WTC11 (cell line): ENCODE data around the gene ARHGAP26. TPM values are rescaled to one million over a fixed set of nuclear protein-coding genes. Genes with fewer than 3 reads are reported as not detected.
A peak's percentile ranks its signal among the peaks of the same experiment; 100 is the strongest.

Experiments used
- ATAC-seq: fragments of 200-7000 bp; cut with Tn5 transposase; 2 replicates; pipeline ENCODE4 v1.10.0; 2021; ENCODE audit warnings: mild to moderate bottlenecking, moderate library complexity
- CTCF ChIA-PET: fragments of 300-600 bp; sonication (Branson Sonifier 250); formaldehyde crosslinking; loops from one replicate; lab custom pipeline; 2021; ENCODE audit warnings: antibody characterized with exemption; lab: Charles Lee
- POLR2A ChIA-PET: fragments of 350-600 bp; sonication (Branson Sonifier 250); formaldehyde crosslinking; loops from one replicate; lab custom pipeline; 2021; ENCODE audit warnings: antibody characterized with exemption; lab: Charles Lee
- DNase-seq: peaks from one replicate; pipeline ENCODE4 v3.0.0; 2021; ENCODE audit warnings: low spot score
- H3K27ac Mint-ChIP-seq: 2 replicates; pipeline ENCODE4 v1.8.0; 2021; ENCODE audit warnings: mixed read lengths
- H3K27me3 Mint-ChIP-seq: 2 replicates; pipeline ENCODE4 v1.8.0; 2021; ENCODE audit warnings: low read depth, mild to moderate bottlenecking, moderate library complexity, mixed read lengths
- H3K36me3 Mint-ChIP-seq: 2 replicates; pipeline ENCODE4 v1.8.0; 2021; ENCODE audit warnings: mixed read lengths
- H3K4me1 Mint-ChIP-seq: 2 replicates; pipeline ENCODE4 v1.8.0; 2022; ENCODE audit warnings: mixed read lengths
- H3K4me3 Mint-ChIP-seq: 2 replicates; pipeline ENCODE4 v1.8.0; 2021; ENCODE audit warnings: mild to moderate bottlenecking, moderate library complexity, mixed read lengths
- H3K9me3 Mint-ChIP-seq: 2 replicates; pipeline ENCODE4 v1.8.0; 2021; ENCODE audit warnings: mixed read lengths
- CBFB ChIP-seq: sonication (generic); formaldehyde crosslinking; IDR thresholded peaks from 2 replicates; pipeline ENCODE4 v1.8.1; 2022; ENCODE audit warnings: mild to moderate bottlenecking, low read depth, missing genetic modification reagents
- ELF4 ChIP-seq: sonication (generic); formaldehyde crosslinking; IDR thresholded peaks from 2 replicates; pipeline ENCODE4 v1.8.1; 2022; ENCODE audit warnings: low read depth, mild to moderate bottlenecking, moderate library complexity, missing genetic modification reagents
- FOXP1 ChIP-seq: sonication (generic); formaldehyde crosslinking; IDR thresholded peaks from 2 replicates; pipeline ENCODE4 v1.8.0; 2022; ENCODE audit warnings: missing genetic modification reagents, mild to moderate bottlenecking, moderate library complexity, borderline replicate concordance
- GRHL2 ChIP-seq: fragments of 250-450 bp; sonication (Bioruptor Pico); IDR thresholded peaks from 2 replicates; pipeline ENCODE4 v1.8.0; 2022; ENCODE audit warnings: mild to moderate bottlenecking, moderate library complexity; ENCODE audit not compliant: insufficient replicate concordance, severe bottlenecking
- JAZF1 ChIP-seq: fragments of 250-450 bp; sonication (Bioruptor Pico); IDR thresholded peaks from 2 replicates; pipeline ENCODE4 v1.9.0; 2021; ENCODE audit warnings: moderate library complexity, mild to moderate bottlenecking, inconsistent platforms
- OVOL2 ChIP-seq: fragments of 250-450 bp; sonication (Bioruptor Pico); IDR thresholded peaks from 2 replicates; pipeline ENCODE4 v1.9.0; 2021; ENCODE audit warnings: mild to moderate bottlenecking, borderline replicate concordance
- RORB ChIP-seq: fragments of 250-450 bp; sonication (Bioruptor Pico); IDR thresholded peaks from 2 replicates; pipeline ENCODE4 v1.9.0; 2021; ENCODE audit warnings: mild to moderate bottlenecking
- SMAD3 ChIP-seq: sonication (generic); formaldehyde crosslinking; IDR thresholded peaks from 2 replicates; pipeline ENCODE4 v1.8.0; 2022; ENCODE audit warnings: missing genetic modification reagents, mild to moderate bottlenecking, borderline replicate concordance
- SMAD4 ChIP-seq: sonication (generic); formaldehyde crosslinking; IDR thresholded peaks from 2 replicates; pipeline ENCODE4 v1.8.0; 2022; ENCODE audit warnings: mild to moderate bottlenecking, missing genetic modification reagents
- ZNF138 ChIP-seq: sonication (generic); formaldehyde crosslinking; conservative IDR thresholded peaks from 2 replicates; pipeline ENCODE4 v1.8.1; 2022; ENCODE audit warnings: mild to moderate bottlenecking, moderate library complexity, missing genetic modification reagents
- ZNF263 ChIP-seq: sonication (generic); formaldehyde crosslinking; IDR thresholded peaks from 2 replicates; pipeline ENCODE4 v1.8.1; 2022; ENCODE audit warnings: low read depth, mild to moderate bottlenecking, moderate library complexity, missing genetic modification reagents
- total RNA-seq: library from RNA; stranded (reverse); gene quantifications from 3 replicates; pipeline ENCODE4 v1.2.3, GENCODE V29; 2021
- TF ChIP-seq, protein P1 (sequence below): sonication (generic); formaldehyde crosslinking; IDR thresholded peaks from 2 replicates; pipeline ENCODE4 v1.8.1; 2023; ENCODE audit warnings: mild to moderate bottlenecking, missing genetic modification reagents, moderate library complexity
- TF ChIP-seq, protein P2 (sequence below): fragments of 200-600 bp; IDR thresholded peaks from 2 replicates; pipeline ENCODE4 v1.8.0; 2022; ENCODE audit warnings: antibody characterized with exemption

The ARHGAP26 gene
- total RNA-seq, 1 experiment from 2014 or later: 22.3 TPM

DNA sequence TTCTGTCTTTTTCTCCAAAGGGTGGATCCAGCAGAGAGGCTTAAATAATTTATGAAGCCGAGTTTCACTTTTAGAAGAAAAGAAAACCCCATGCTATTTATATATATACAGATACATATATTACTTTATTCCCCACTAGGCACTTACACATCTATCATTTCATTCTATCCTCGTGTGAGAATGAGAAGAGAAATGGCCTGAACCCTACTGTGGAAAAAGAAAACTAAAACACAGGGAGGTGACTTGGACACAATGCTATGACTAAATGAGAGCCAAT, 438.1 kb downstream of the ARHGAP26 start:
- 0 out of 2 replicates have a peak, but pooled peaks cover under 1% of the 10 kb centered on the region for H3K9me3 Mint-ChIP-seq
- H3K4me1 Mint-ChIP-seq: peaks cover 30% of the 10 kb centered on the region
- no peaks in the 10 kb centered on the region for H3K27me3 Mint-ChIP-seq
- no peak for TF ChIP-seq ZNF138 (CRISPR knock-in tag)
- TF ChIP-seq, protein P1, sequence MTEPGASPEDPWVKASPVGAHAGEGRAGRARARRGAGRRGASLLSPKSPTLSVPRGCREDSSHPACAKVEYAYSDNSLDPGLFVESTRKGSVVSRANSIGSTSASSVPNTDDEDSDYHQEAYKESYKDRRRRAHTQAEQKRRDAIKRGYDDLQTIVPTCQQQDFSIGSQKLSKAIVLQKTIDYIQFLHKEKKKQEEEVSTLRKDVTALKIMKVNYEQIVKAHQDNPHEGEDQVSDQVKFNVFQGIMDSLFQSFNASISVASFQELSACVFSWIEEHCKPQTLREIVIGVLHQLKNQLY (CRISPR knock-in tag): no peak
- TF ChIP-seq, all 79 proteins: peak for 0
- no peak overlapping the region for H3K4me3 Mint-ChIP-seq
- no peak overlapping the region for H3K27ac Mint-ChIP-seq
- no peak for ATAC-seq
- DNase-seq: no peak
- ChIA-PET CTCF (interaction anchor here (1.4 to 1.9 kb wide), 2 partner anchors 13 to 21 kb away, joined by 4 to 6 read pairs; no protein-coding TSS in a partner anchor), POLR2A (no interaction called here)
- H3K36me3 Mint-ChIP-seq: peaks cover under 1% of the 10 kb centered on the region; the same call in 1 of the 2 replicates

DNA sequence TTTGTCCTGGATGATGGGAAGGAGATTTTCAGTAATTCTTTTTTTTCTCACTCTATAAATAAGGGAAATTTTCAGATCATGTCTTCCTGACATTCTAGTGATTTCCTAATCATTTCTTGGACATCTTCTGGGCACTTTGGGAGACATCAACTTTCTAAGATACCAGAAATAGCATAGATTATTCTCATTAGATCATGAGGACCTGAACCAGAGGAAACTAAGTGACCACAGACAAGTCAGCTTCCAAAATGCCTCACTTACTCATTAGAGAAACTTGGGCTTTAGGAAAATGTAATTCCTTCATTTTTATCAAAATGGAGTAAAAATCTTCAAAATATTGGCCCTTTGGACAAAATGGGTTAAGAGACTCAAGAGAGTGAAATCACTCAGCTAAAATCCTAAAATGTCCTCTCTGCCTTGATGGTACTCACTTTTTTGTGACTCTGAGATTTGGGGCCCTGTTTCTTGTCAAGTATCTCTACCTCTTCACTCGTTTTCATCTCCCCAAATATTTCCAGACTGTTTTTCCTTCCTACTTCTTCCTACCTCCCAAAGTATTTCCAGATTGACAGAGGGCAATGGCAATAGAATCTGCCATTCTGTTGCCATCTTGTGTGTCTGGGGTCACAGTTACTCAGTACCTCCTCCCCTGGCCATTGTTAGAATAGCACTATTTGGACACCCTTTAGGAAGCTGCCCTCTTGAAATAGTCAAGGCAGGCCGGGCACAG, 438.8 kb downstream of the ARHGAP26 start:
- peaks cover 36% of the 10 kb centered on the region for H3K4me1 Mint-ChIP-seq
- ChIA-PET CTCF (interaction anchor here (0.5 to 1.9 kb wide), 15 partner anchors 8 to 211 kb away, joined by 3 to 6 read pairs (median 3); partner anchors contain the start of gene NR3C1), POLR2A (no interaction called here)
- H3K27ac Mint-ChIP-seq: no peak overlapping the region
- H3K36me3 Mint-ChIP-seq: no peaks in the 10 kb centered on the region; the same call in 1 of the 2 replicates
- H3K9me3 Mint-ChIP-seq: no peaks in the 10 kb centered on the region
- TF ChIP-seq, protein P2, sequence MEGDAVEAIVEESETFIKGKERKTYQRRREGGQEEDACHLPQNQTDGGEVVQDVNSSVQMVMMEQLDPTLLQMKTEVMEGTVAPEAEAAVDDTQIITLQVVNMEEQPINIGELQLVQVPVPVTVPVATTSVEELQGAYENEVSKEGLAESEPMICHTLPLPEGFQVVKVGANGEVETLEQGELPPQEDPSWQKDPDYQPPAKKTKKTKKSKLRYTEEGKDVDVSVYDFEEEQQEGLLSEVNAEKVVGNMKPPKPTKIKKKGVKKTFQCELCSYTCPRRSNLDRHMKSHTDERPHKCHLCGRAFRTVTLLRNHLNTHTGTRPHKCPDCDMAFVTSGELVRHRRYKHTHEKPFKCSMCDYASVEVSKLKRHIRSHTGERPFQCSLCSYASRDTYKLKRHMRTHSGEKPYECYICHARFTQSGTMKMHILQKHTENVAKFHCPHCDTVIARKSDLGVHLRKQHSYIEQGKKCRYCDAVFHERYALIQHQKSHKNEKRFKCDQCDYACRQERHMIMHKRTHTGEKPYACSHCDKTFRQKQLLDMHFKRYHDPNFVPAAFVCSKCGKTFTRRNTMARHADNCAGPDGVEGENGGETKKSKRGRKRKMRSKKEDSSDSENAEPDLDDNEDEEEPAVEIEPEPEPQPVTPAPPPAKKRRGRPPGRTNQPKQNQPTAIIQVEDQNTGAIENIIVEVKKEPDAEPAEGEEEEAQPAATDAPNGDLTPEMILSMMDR: peak; percentile 40
- TF ChIP-seq ELF4 (CRISPR knock-in tag) (no peak), OVOL2 (CRISPR knock-in tag) (no peak)
- H3K27me3 Mint-ChIP-seq: no peaks in the 10 kb centered on the region
- peak; percentile 77 for ATAC-seq
- H3K4me3 Mint-ChIP-seq: no peak overlapping the region
- no peak for DNase-seq

DNA sequence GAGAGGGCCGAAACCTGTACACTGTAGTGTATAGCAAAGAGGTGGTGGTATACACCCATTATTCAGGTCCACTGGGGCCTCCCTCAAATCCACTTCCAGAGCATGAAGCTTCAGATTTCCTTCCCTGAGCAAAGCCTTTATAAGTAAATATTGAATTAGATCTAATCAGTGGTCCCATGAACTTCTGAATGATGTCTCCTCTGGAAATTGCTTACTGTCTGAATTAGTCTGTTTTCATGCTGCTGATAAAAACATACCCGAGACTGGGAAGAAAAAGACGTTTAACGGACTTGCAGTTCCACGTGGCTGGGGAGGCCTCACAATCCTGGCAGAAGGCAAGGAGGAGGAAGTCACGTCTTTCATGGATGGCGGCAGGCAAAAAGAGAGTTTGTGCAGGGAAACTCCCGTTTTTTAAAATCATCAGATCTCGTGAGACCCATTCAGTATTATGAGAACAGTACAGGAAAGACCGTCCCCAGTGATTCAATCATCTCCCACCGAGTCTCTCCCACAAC, 439.8 kb downstream of the ARHGAP26 start:
- Mint-ChIP-seq H3K4me1 (peaks cover 46% of the 10 kb centered on the region), H3K9me3 (no peaks in the 10 kb centered on the region), H3K27me3 (no peaks in the 10 kb centered on the region), H3K4me3 (no peak overlapping the region), H3K36me3 (no peaks in the 10 kb centered on the region; the same call in 1 of the 2 replicates), H3K27ac (peak overlapping the region; percentile 22; the same call in 1 of the 2 replicates)
- ChIA-PET CTCF (interaction anchor here (0.5 to 1.3 kb wide), 15 partner anchors 9 to 744 kb away, joined by 3 to 6 read pairs (median 3); partner anchors contain the start of gene NR3C1), POLR2A (no interaction called here)
- no peak for DNase-seq
- ATAC-seq: no peak
- TF ChIP-seq JAZF1 (CRISPR knock-in tag) (no peak), ZNF263 (no peak), SMAD3 (CRISPR knock-in tag) (no peak), CBFB (CRISPR knock-in tag) (no peak), RORB (CRISPR knock-in tag) (no peak), GRHL2 (CRISPR knock-in tag) (no peak), SMAD4 (CRISPR knock-in tag) (no peak), FOXP1 (CRISPR knock-in tag) (no peak)
- TF ChIP-seq, protein P2: no peak
